Measurements from ENCODE around the gene PRELID1. TPM values are rescaled to one million over a fixed set of nuclear protein-coding genes. Genes with fewer than 3 reads are reported as not detected.

Gene PRELID1
- total RNA-seq, 2 experiments from 2014 or later, result 232 to 249 TPM

- Histone ChIP-seq H3K4me1 (ENCODE audit: insufficient read depth, low read length, poor library complexity, severe bottlenecking) (peaks cover 3% of the 10 kb centered on the region), H3K9me2 (ENCODE audit: insufficient read depth, low read length) (no peaks in the 10 kb centered on the region), H3K36me3 (ENCODE audit: insufficient read depth, low read length) (peaks cover 90% of the 10 kb centered on the region), H3K79me2 (ENCODE audit: insufficient read depth, low read depth, low read length) (no peaks in the 10 kb centered on the region), H4K20me1 (ENCODE audit: insufficient read depth, low read length) (no peaks in the 10 kb centered on the region), H3K27ac (ENCODE audit: low read depth, low read length, poor library complexity, severe bottlenecking) (no peak overlapping the region), H3K4me3 (ENCODE audit: low read depth, low read length, poor library complexity, severe bottlenecking) (no peak overlapping the region), H2AFZ (ENCODE audit: low read length) (no peak overlapping the region), H3K9me3 (ENCODE audit: low read length) (no peaks in the 10 kb centered on the region), H3K4me2 (ENCODE audit: low read length) (no peak overlapping the region)
- no peak for DNase-seq (ENCODE audit: low spot score)
- CTCF ChIA-PET (ENCODE audit: unreplicated experiment), result interaction anchor here (0.7 kb wide), 1 partner anchor 138 kb away, joined by 3 read pairs; no protein-coding TSS in a partner anchor
- BruUV-seq (replicated peaks), result no TSS peak
- intact Hi-C loops (cut with micrococcal nuclease; ENCODE audit: unreplicated experiment), result no loop called here
- POLR2A ChIA-PET, result interaction anchor here (0.8 kb wide), 1 partner anchor 98 kb away, joined by 3 read pairs; no protein-coding TSS in a partner anchor
- TF ChIP-seq EZH2phosphoT487 (IDR thresholded peaks at IDR 0.05; ENCODE audit: borderline replicate concordance, low read depth, low read length) (no peak), CTCF (conservative IDR thresholded peaks at IDR 0.05; ENCODE audit: low read length) (no peak)
Observed at GRCh38 chr5:177333420-177334154, 30.0 kb downstream of the PRELID1 start.

GRCh38 chr5:177334155-177334551, 30.6 kb downstream of the PRELID1 start:
- BruUV-seq (replicated peaks), result no TSS peak
- ChIA-PET POLR2A (interaction anchor here (0.5 to 0.8 kb wide), 3 partner anchors 41 to 208 kb away, joined by 3 read pairs; no protein-coding TSS in a partner anchor), CTCF (ENCODE audit: unreplicated experiment) (no interaction called here)
- intact Hi-C loops (cut with micrococcal nuclease; ENCODE audit: unreplicated experiment), result no loop called here
- no peak overlapping the region for H3K4me3 ChIP-seq (ENCODE audit: low read depth, low read length, poor library complexity, severe bottlenecking)
- H3K36me3 ChIP-seq (ENCODE audit: insufficient read depth, low read length), result peaks cover 96% of the 10 kb centered on the region
- H2AFZ ChIP-seq (ENCODE audit: low read length), result no peak overlapping the region
- H3K4me2 ChIP-seq (ENCODE audit: low read length), result no peak overlapping the region
- no peaks in the 10 kb centered on the region for H3K9me2 ChIP-seq (ENCODE audit: insufficient read depth, low read length)
- no peaks in the 10 kb centered on the region for H4K20me1 ChIP-seq (ENCODE audit: insufficient read depth, low read length)
- H3K4me1 ChIP-seq (ENCODE audit: insufficient read depth, low read length, poor library complexity, severe bottlenecking), result peaks cover 3% of the 10 kb centered on the region
- no peaks in the 10 kb centered on the region for H3K9me3 ChIP-seq (ENCODE audit: low read length)
- no peak for TF ChIP-seq CTCF (conservative IDR thresholded peaks at IDR 0.05; ENCODE audit: low read length)
- TF ChIP-seq EZH2phosphoT487 (IDR thresholded peaks at IDR 0.05; ENCODE audit: borderline replicate concordance, low read depth, low read length), result no peak
- DNase-seq (ENCODE audit: low spot score), result no peak
- H3K27ac ChIP-seq (ENCODE audit: low read depth, low read length, poor library complexity, severe bottlenecking), result no peak overlapping the region
- H3K79me2 ChIP-seq (ENCODE audit: insufficient read depth, low read depth, low read length), result no peaks in the 10 kb centered on the region

Data from OCI-LY7 (cell line).